ENCODE results near the gene PEPD.

The PEPD gene

DNA sequence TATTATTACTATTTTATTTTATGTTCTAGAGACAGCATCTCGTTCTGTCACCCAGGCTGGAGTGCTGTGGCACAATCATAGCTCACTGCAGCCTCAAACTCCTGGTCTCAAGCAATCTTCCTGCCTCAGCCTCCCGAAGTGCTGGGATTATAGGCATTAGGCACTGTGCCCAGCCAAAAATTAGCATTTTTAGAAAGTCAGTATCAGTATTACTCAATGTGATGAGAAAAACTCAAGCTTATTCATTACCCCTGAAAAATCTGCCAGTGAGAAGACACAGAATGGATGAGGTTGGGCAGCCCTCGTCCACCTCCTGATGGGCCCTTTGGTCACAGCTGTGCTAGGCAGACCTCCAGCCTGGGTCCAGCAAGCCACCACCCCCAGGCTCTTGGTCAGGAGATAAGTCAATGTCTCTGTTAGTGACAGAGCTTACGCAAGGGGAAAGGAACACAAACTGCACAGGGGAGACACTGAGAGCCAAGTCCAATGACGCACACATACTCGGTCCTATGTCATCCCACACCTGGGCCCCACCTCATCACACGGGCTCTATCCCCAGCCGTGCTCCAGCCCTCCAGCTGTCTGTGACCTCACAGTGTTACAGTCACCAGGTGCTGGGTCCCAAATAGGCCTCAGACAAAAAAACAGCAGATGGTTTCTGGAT is 19.8 kb downstream of the PEPD start:
- H3K4me3 ChIP-seq (replicated peaks; ENCODE audit: low read depth, low read length), result no peak overlapping the region
- no peak for DNase-seq (ENCODE audit: extremely low read depth, low read depth)
- no peak for TF ChIP-seq CTCF (IDR thresholded peaks at IDR 0.05; ENCODE audit: low read depth, low read length, missing control alignments)

DNA sequence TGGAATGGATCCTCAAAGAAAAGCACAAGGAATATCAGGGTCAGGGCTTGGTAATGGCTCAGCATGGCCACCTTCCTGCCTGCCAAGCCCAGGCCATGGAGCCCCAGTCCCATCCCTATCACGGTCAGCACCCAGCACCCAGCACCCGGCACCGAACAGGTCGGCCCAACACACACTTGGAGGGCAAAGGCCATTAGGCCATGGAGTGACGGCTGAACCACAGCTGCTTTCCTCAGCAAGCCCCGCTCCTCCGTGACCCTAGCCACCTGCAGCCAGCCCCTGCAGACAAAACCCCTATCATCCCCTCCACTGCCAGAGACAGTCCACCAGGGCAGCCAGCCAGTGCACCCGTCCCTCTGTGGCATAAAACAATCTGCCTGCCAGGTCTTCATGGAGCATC is 20.6 kb downstream of the PEPD start:
- no peak overlapping the region for H3K4me3 ChIP-seq (replicated peaks; ENCODE audit: low read depth, low read length)
- no peak for TF ChIP-seq CTCF (IDR thresholded peaks at IDR 0.05; ENCODE audit: low read depth, low read length, missing control alignments)

GRCh38 chr19:33500586-33500985 is 21.0 kb downstream of the PEPD start:
- TF ChIP-seq CTCF (IDR thresholded peaks at IDR 0.05; ENCODE audit: low read depth, low read length, missing control alignments), result no peak
- no peak for DNase-seq (ENCODE audit: extremely low read depth, low read depth)
- no peak overlapping the region for H3K4me3 ChIP-seq (replicated peaks; ENCODE audit: low read depth, low read length)

More for the DNA sequence above, 20.6 kb downstream of the PEPD start:
- DNase-seq (ENCODE audit: extremely low read depth, low read depth), result no peak

DNA sequence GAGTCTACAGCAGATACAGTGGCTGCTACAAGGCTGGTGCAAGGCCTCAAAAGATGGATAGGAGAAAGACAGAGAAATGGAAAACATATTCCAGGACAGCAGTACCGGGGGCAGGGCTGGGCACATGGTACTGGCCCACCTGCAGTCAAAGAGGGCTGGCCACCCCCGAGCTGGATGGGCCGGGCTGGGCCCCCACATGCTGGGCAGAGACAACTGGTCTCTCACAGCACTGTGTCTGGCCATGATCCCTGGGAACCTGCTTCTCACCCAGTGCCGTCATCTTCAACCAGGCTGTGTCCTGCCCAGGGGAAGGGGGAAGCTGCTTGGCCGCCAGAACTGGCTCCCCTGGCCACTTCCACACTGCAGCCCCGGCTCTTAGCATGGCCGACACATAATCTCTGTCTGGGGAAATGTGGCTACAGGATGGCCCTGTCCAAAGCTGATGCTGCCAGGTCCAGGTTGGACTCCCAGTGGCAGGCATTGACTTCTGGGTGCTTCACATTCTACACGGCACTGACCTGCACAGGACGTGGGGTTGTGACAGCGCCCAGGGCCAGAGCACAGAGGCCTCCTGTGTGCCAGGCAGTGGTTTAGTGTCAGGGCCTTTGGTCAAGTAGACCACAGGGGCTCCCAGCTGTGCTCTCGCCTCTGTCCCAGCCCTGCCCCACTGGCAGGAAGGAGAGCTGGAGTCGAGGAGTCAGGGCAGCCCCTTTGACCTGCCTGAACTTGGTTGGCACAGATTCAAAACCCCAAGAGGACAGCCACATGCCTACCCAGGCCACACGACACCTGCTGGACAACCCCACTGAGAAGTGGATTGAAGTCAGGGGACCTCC is 21.7 kb downstream of the PEPD start:
- no peak for DNase-seq (ENCODE audit: extremely low read depth, low read depth)
- no peak for TF ChIP-seq CTCF (IDR thresholded peaks at IDR 0.05; ENCODE audit: low read depth, low read length, missing control alignments)
- no peak overlapping the region for H3K4me3 ChIP-seq (replicated peaks; ENCODE audit: low read depth, low read length)

DNA sequence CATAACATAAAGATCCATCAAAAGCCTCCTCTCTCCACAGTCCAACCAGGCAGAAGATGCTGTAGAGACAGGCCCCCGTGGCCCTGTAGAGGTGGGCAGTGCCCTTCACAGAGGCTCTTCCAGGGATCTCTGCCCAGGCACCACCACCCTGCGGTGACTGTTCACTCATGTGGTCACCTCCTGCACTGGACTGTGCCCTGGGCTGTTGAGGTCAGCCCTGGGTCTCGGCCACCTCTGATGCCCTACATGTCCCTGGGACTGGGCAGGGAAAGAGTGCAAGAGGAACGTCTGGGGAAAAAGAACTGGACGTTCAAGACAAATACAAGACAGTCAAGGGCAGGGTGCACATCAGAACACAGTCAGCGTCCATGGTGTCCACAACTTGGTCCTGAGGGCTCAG is 22.3 kb downstream of the PEPD start:
- no peak for DNase-seq (ENCODE audit: extremely low read depth, low read depth)
- no peak for TF ChIP-seq CTCF (IDR thresholded peaks at IDR 0.05; ENCODE audit: low read depth, low read length, missing control alignments)
- no peak overlapping the region for H3K4me3 ChIP-seq (replicated peaks; ENCODE audit: low read depth, low read length)

- H3K4me3 ChIP-seq (replicated peaks; ENCODE audit: low read depth, low read length), result no peak overlapping the region
- no peak for DNase-seq (ENCODE audit: extremely low read depth, low read depth)
- no peak for TF ChIP-seq CTCF (IDR thresholded peaks at IDR 0.05; ENCODE audit: low read depth, low read length, missing control alignments)
Measured at GRCh38 chr19:33498391-33499000, 23.1 kb downstream of the PEPD start.
